Tibial nerve (tissue), 4 donors: Measurements from ENCODE around the gene AEBP2. TPM values are rescaled to one million over a fixed set of nuclear protein-coding genes. Genes with fewer than 3 reads are reported as not detected.

Source experiments
- DNase-seq, 2 donors: peaks; one replicate each; pipeline ENCODE4 v3.0.0-alpha.2; 2019; ENCODE audit warnings: low spot score in 2 of 2
- H3K27ac ChIP-seq, 4 donors: fragments of 200-600 bp; sonication (generic) in 3 of 4; one replicate each; pipeline ENCODE4 v1.5.1; 2017 to 2019; ENCODE audit warnings: mild to moderate bottlenecking in 1 of 4
- H3K27me3 ChIP-seq, 2 donors: fragments of 200-600 bp; sonication (generic) in 1 of 2; one replicate each; pipeline versions ENCODE4 v1.5.1 to v1.6.0; 2017 to 2019
- H3K36me3 ChIP-seq, 3 donors: fragments of 200-600 bp; sonication (generic); one replicate each; pipeline ENCODE4 v1.5.1; 2018 to 2019
- H3K4me1 ChIP-seq, 4 donors: fragments of 200-600 bp; sonication (generic) in 3 of 4; one replicate each; pipeline ENCODE4 v1.5.1; 2017 to 2019
- H3K4me3 ChIP-seq, 4 donors: fragments of 200-600 bp; sonication (generic) in 3 of 4; one replicate each; pipeline ENCODE4 v1.5.1; 2017 to 2019; ENCODE audit warnings: mild to moderate bottlenecking in 1 of 4, moderate library complexity in 1 of 4
- H3K9me3 ChIP-seq, 4 donors: fragments of 200-600 bp; sonication (generic) in 3 of 4; one replicate each; pipeline ENCODE4 v1.5.1; 2017 to 2019
- CTCF ChIP-seq, 5 experiments: fragments of 200-600 bp in 3 of 5; fragments of 450-650 bp in 2 of 5; sonication (generic) in 3 of 5; IDR thresholded peaks; one replicate each; pipeline ENCODE4 v1.5.1; 2016 to 2019; ENCODE audit warnings: antibody characterized with exemption in 5 of 5, mild to moderate bottlenecking in 3 of 5, moderate library complexity in 2 of 5
- EP300 ChIP-seq, 2 donors: sonication (generic); formaldehyde crosslinking; IDR thresholded peaks; one replicate each; pipeline ENCODE4 v1.6.1; 2017; ENCODE audit warnings: antibody characterized with exemption in 2 of 2, mild to moderate bottlenecking in 1 of 2
- POLR2A ChIP-seq, 2 donors: fragments of 450-650 bp; IDR thresholded peaks; one replicate each; pipeline ENCODE4 v1.6.1; 2017; ENCODE audit warnings: antibody characterized with exemption in 2 of 2, mild to moderate bottlenecking in 2 of 2, moderate library complexity in 2 of 2
- WGBS, 2 donors: methylation state at CpG; one replicate each; pipeline ENCODE4 v1.1.5; 2018; 5-methylcytosine and 5-hydroxymethylcytosine counted together
- total RNA-seq, 4 donors: library from RNA; depleted of rRNA; stranded (reverse); fragments of >200 nt; gene quantifications; one replicate each; pipeline ENCODE4 v1.1.0, GENCODE V29; 2016

The AEBP2 gene
- total RNA-seq, 4 donors from 2014 or later: 35.7 to 55.9 (median 45.7) TPM

DNA sequence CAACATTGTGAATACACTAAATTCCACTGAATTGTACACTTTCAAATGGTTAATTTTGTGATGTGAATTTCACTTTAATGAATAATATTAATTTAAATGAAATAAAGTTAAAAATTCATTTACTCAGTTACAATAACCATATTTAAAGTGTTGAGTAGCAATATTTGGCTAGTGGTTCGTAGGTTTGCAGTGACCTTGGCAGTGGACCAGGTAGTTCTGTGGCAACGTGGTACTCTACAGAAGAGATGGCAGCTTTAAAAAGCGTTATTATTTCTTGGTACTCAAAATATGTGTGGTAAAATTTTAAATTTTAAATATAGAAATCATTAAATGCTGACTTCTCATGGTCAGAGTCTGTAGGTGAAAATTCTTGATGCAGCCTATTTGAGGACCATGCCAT, 51.6 kb downstream of the AEBP2 start:
- Histone ChIP-seq H3K36me3 (peaks cover 0 to 23% (median 0%) of the 10 kb centered on the region in 3 donors), H3K27me3 (no peaks in the 10 kb centered on the region), H3K9me3 (no peaks in the 10 kb centered on the region), H3K4me3 (no peak overlapping the region), H3K27ac (no peak overlapping the region), H3K4me1 (peaks cover 0 to 23% (median 0%) of the 10 kb centered on the region in 4 donors)
- no peak for TF ChIP-seq POLR2A (IDR thresholded peaks at IDR 0.05)
- TF ChIP-seq EP300 (IDR thresholded peaks at IDR 0.05): no peak
- no peak for TF ChIP-seq CTCF (IDR thresholded peaks at IDR 0.05)
- WGBS, 2 donors: 71 to 73% methylated on average over 3 of the region's 3 CpGs
- DNase-seq: no peak

GRCh38 chr12:19491863-19492262, 52.6 kb downstream of the AEBP2 start:
- H3K36me3 ChIP-seq: peaks cover 0 to 30% (median 0%) of the 10 kb centered on the region in 3 donors

DNA sequence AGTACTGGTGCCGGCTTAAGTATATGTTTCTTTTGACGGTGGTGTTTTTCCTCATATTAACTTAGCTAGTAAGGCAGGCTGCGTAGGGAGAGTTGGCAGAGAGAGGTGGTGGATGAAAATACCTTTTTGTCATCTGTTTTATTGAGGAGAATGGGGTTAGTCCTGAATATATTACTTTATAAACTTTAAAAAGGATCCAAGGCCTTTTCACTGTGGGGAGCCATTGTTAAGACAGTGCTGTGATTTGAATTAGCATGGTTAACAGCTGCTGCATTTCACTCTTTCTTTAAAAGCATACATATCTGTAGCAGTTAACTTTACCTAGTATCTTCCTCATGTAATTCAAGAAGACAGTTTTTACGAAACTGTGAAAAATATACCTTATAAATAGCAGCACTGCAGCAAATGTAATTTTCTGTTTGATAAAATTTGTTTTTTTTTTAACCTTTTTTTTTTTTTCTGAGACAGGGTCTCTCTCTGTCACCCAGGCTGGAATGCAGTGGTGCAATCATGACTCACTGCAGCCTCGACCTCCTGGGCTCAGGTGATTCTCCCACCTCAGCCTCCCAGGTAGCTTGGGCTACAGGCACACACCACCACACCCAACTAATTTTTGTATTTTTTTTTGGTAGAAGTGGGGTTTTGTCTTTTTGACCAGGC, 57.1 kb downstream of the AEBP2 start:
- no peak overlapping the region for H3K27ac ChIP-seq
- WGBS, 2 donors: 82% methylated on average over 5 of the region's 5 CpGs
- peaks cover 0 to 43% (median 0%) of the 10 kb centered on the region in 3 donors for H3K36me3 ChIP-seq
- peaks cover 0 to 15% (median 0%) of the 10 kb centered on the region in 4 donors for H3K4me1 ChIP-seq
- TF ChIP-seq POLR2A (IDR thresholded peaks at IDR 0.05): no peak
- no peak for TF ChIP-seq EP300 (IDR thresholded peaks at IDR 0.05)
- TF ChIP-seq CTCF (IDR thresholded peaks at IDR 0.05): no peak
- H3K4me3 ChIP-seq: no peak overlapping the region
- no peaks in the 10 kb centered on the region for H3K9me3 ChIP-seq
- no peaks in the 10 kb centered on the region for H3K27me3 ChIP-seq
- DNase-seq: no peak

More at GRCh38 chr12:19491863-19492262, 52.6 kb downstream of the AEBP2 start:
- no peak for DNase-seq
- H3K27ac ChIP-seq: no peak overlapping the region
- H3K4me3 ChIP-seq: no peak overlapping the region
- 68 to 73% methylated on average over 3 of the region's 3 CpGs for WGBS, 2 donors
- H3K9me3 ChIP-seq: no peaks in the 10 kb centered on the region
- peaks cover 0 to 23% (median 0%) of the 10 kb centered on the region in 4 donors for H3K4me1 ChIP-seq
- H3K27me3 ChIP-seq: no peaks in the 10 kb centered on the region
- no peak for TF ChIP-seq EP300 (IDR thresholded peaks at IDR 0.05)
- TF ChIP-seq POLR2A (IDR thresholded peaks at IDR 0.05): no peak
- TF ChIP-seq CTCF (IDR thresholded peaks at IDR 0.05): no peak

DNA sequence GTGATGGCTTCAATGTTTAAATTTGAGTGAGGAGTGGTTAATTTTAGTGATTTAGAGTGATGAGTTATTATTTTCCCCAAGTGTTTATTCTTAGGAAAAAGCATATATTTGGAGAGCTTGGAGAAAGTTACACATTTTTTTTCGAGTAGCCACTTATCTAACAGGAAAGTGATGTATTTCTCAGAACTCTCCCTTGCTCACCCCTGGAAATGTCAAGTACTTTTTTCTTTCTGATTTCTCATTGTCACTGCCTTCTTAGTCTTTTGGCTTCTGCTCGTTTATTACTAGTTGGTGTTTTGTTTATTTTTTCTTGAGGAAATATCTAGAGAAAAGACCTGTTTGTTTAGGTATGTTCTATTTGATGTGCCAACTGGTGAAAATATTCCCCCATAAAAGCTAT, 58.8 kb downstream of the AEBP2 start:
- Histone ChIP-seq H3K9me3 (no peaks in the 10 kb centered on the region), H3K4me1 (peaks cover 0 to 2% (median 0%) of the 10 kb centered on the region in 4 donors), H3K36me3 (peaks cover 0 to 58% (median 0%) of the 10 kb centered on the region in 3 donors), H3K4me3 (no peak overlapping the region), H3K27me3 (no peaks in the 10 kb centered on the region), H3K27ac (no peak overlapping the region)
- no peak for DNase-seq
- TF ChIP-seq CTCF (IDR thresholded peaks at IDR 0.05) (no peak), POLR2A (IDR thresholded peaks at IDR 0.05) (no peak), EP300 (IDR thresholded peaks at IDR 0.05) (no peak)
- 32 to 38% methylated on average over 2 of the region's 2 CpGs for WGBS, 2 donors

- WGBS, 2 donors: 89 to 92% methylated on average over 4 of the region's 4 CpGs
- H3K9me3 ChIP-seq: no peaks in the 10 kb centered on the region
- H3K27ac ChIP-seq: no peak overlapping the region
- no peaks in the 10 kb centered on the region for H3K27me3 ChIP-seq
- no peak overlapping the region for H3K4me3 ChIP-seq
- TF ChIP-seq CTCF (IDR thresholded peaks at IDR 0.05) (no peak), EP300 (IDR thresholded peaks at IDR 0.05) (no peak)
- no peaks in the 10 kb centered on the region for H3K4me1 ChIP-seq
- no peak for DNase-seq
- peaks cover 0 to 62% (median 0%) of the 10 kb centered on the region in 3 donors for H3K36me3 ChIP-seq
These were observed 59.7 kb downstream of the AEBP2 start for GRCh38 chr12:19499030-19499429.
